ENCODE measurements around the gene FTH1.

Gene FTH1

GRCh38 chr11:61952882-61953281, 14.6 kb downstream of the FTH1 start:
- H3K27ac ChIP-seq (ENCODE audit: low read depth, low read length), result no peak overlapping the region

GRCh38 chr11:61951484-61952135, 15.8 kb downstream of the FTH1 start:
- Histone ChIP-seq H3K27me3 (ENCODE audit: insufficient read depth, low read length) (peaks cover 30% of the 10 kb centered on the region), H3K9me3 (ENCODE audit: insufficient read depth, low read depth, low read length) (no peaks in the 10 kb centered on the region), H3K27ac (ENCODE audit: low read depth, low read length) (no peak overlapping the region), H3K36me3 (ENCODE audit: insufficient read depth, low read length) (no peaks in the 10 kb centered on the region), H3K9ac (ENCODE audit: low read depth, low read length) (no peak overlapping the region), H3K4me1 (ENCODE audit: insufficient read depth, low read length) (peaks cover 7% of the 10 kb centered on the region), H3K4me3 (ENCODE audit: low read length) (no peak overlapping the region)
- 94% methylated on average over 11 of the region's 11 CpGs for WGBS

More at GRCh38 chr11:61952882-61953281, 14.6 kb downstream of the FTH1 start:
- H3K4me1 ChIP-seq (ENCODE audit: insufficient read depth, low read length), result peaks cover 7% of the 10 kb centered on the region
- WGBS, result 92% methylated on average over 3 of the region's 3 CpGs
- no peaks in the 10 kb centered on the region for H3K36me3 ChIP-seq (ENCODE audit: insufficient read depth, low read length)
- H3K9ac ChIP-seq (ENCODE audit: low read depth, low read length), result no peak overlapping the region
- no peak overlapping the region for H3K4me3 ChIP-seq (ENCODE audit: low read length)
- no peaks in the 10 kb centered on the region for H3K9me3 ChIP-seq (ENCODE audit: insufficient read depth, low read depth, low read length)
- H3K27me3 ChIP-seq (ENCODE audit: insufficient read depth, low read length), result peaks cover 32% of the 10 kb centered on the region

- WGBS, result 93% methylated on average over 8 of the region's 8 CpGs
- H3K4me3 ChIP-seq (ENCODE audit: low read length), result no peak within 1 kb of the TSS
- no peaks in the 10 kb centered on the region for H3K9me3 ChIP-seq (ENCODE audit: insufficient read depth, low read depth, low read length)
- peaks cover 15% of the 10 kb centered on the region for H3K27me3 ChIP-seq (ENCODE audit: insufficient read depth, low read length)
- H3K4me1 ChIP-seq (ENCODE audit: insufficient read depth, low read length), result peaks cover 7% of the 10 kb centered on the region
- no peak within 1 kb of the TSS for H3K9ac ChIP-seq (ENCODE audit: low read depth, low read length)
- H3K36me3 ChIP-seq (ENCODE audit: insufficient read depth, low read length), result no peaks in the 10 kb centered on the region
- no peak within 1 kb of the TSS; the same call in 1 of the 2 replicates for H3K27ac ChIP-seq (ENCODE audit: low read depth, low read length)
Observed at GRCh38 chr11:61950035-61950547, 17.3 kb downstream of the FTH1 start, which contains the start of gene BEST1. BEST1 (plus strand) TSS chr11:61950351; CDS start chr11:61951807, 1,456 bp downstream.

- Histone ChIP-seq H3K9ac (ENCODE audit: low read depth, low read length) (no peak overlapping the region), H3K27me3 (ENCODE audit: insufficient read depth, low read length) (peaks cover 8% of the 10 kb centered on the region), H3K4me1 (ENCODE audit: insufficient read depth, low read length) (peaks cover 3% of the 10 kb centered on the region; the same call in 1 of the 2 replicates), H3K27ac (ENCODE audit: low read depth, low read length) (no peak overlapping the region; the same call in 1 of the 2 replicates), H3K36me3 (ENCODE audit: insufficient read depth, low read length) (no peaks in the 10 kb centered on the region), H3K4me3 (ENCODE audit: low read length) (no peak overlapping the region), H3K9me3 (ENCODE audit: insufficient read depth, low read depth, low read length) (no peaks in the 10 kb centered on the region)
- WGBS, result 74% methylated on average over 9 of the region's 9 CpGs
Observed at GRCh38 chr11:61949169-61950034, 18.0 kb downstream of the FTH1 start.

GRCh38 chr11:61948505-61948904, 18.9 kb downstream of the FTH1 start:
- Histone ChIP-seq H3K4me1 (ENCODE audit: insufficient read depth, low read length) (peaks cover 3% of the 10 kb centered on the region; the same call in 1 of the 2 replicates), H3K4me3 (ENCODE audit: low read length) (no peak overlapping the region), H3K9ac (ENCODE audit: low read depth, low read length) (no peak overlapping the region), H3K36me3 (ENCODE audit: insufficient read depth, low read length) (no peaks in the 10 kb centered on the region), H3K27ac (ENCODE audit: low read depth, low read length) (no peak overlapping the region), H3K9me3 (ENCODE audit: insufficient read depth, low read depth, low read length) (no peaks in the 10 kb centered on the region), H3K27me3 (ENCODE audit: insufficient read depth, low read length) (no peaks in the 10 kb centered on the region)
- 91% methylated on average over 7 of the region's 7 CpGs for WGBS

- H3K27ac ChIP-seq (ENCODE audit: low read depth, low read length), result no peak overlapping the region
- no peaks in the 10 kb centered on the region for H3K36me3 ChIP-seq (ENCODE audit: insufficient read depth, low read length)
- no peaks in the 10 kb centered on the region for H3K9me3 ChIP-seq (ENCODE audit: insufficient read depth, low read depth, low read length)
- no peak overlapping the region for H3K4me3 ChIP-seq (ENCODE audit: low read length)
- H3K9ac ChIP-seq (ENCODE audit: low read depth, low read length), result no peak overlapping the region
- peaks cover 3% of the 10 kb centered on the region; the same call in 1 of the 2 replicates for H3K4me1 ChIP-seq (ENCODE audit: insufficient read depth, low read length)
- WGBS, result 5% methylated on average over 6 of the region's 8 CpGs
- H3K27me3 ChIP-seq (ENCODE audit: insufficient read depth, low read length), result no peaks in the 10 kb centered on the region
Observed at GRCh38 chr11:61947486-61948210, 19.8 kb downstream of the FTH1 start.

GRCh38 chr11:61946894-61947293, 20.5 kb downstream of the FTH1 start:
- 92% methylated on average over 5 of the region's 5 CpGs for WGBS
- Histone ChIP-seq H3K9me3 (ENCODE audit: insufficient read depth, low read depth, low read length) (no peaks in the 10 kb centered on the region), H3K36me3 (ENCODE audit: insufficient read depth, low read length) (no peaks in the 10 kb centered on the region), H3K4me3 (ENCODE audit: low read length) (no peak overlapping the region), H3K27ac (ENCODE audit: low read depth, low read length) (no peak overlapping the region), H3K4me1 (ENCODE audit: insufficient read depth, low read length) (peaks cover 3% of the 10 kb centered on the region; the same call in 1 of the 2 replicates), H3K9ac (ENCODE audit: low read depth, low read length) (no peak overlapping the region), H3K27me3 (ENCODE audit: insufficient read depth, low read length) (no peaks in the 10 kb centered on the region)

GRCh38 chr11:61945191-61945590, 22.2 kb downstream of the FTH1 start:
- no peaks in the 10 kb centered on the region for H3K9me3 ChIP-seq (ENCODE audit: insufficient read depth, low read depth, low read length)
- H3K36me3 ChIP-seq (ENCODE audit: insufficient read depth, low read length), result no peaks in the 10 kb centered on the region
- no peak overlapping the region for H3K4me3 ChIP-seq (ENCODE audit: low read length)
- WGBS, result 91% methylated on average over 13 of the region's 13 CpGs
- H3K27ac ChIP-seq (ENCODE audit: low read depth, low read length), result no peak overlapping the region
- no peaks in the 10 kb centered on the region for H3K27me3 ChIP-seq (ENCODE audit: insufficient read depth, low read length)
- H3K9ac ChIP-seq (ENCODE audit: low read depth, low read length), result no peak overlapping the region
- H3K4me1 ChIP-seq (ENCODE audit: insufficient read depth, low read length), result peaks cover 3% of the 10 kb centered on the region; the same call in 1 of the 2 replicates

GRCh38 chr11:61940466-61940865, 27.0 kb downstream of the FTH1 start:
- no peaks in the 10 kb centered on the region for H3K36me3 ChIP-seq (ENCODE audit: insufficient read depth, low read length)
- WGBS, result 96% methylated on average over 10 of the region's 10 CpGs
- no peaks in the 10 kb centered on the region for H3K27me3 ChIP-seq (ENCODE audit: insufficient read depth, low read length)
- H3K4me3 ChIP-seq (ENCODE audit: low read length), result no peak overlapping the region
- peaks cover 2% of the 10 kb centered on the region; the same call in 1 of the 2 replicates for H3K9me3 ChIP-seq (ENCODE audit: insufficient read depth, low read depth, low read length)
- H3K9ac ChIP-seq (ENCODE audit: low read depth, low read length), result no peak overlapping the region
- no peaks in the 10 kb centered on the region for H3K4me1 ChIP-seq (ENCODE audit: insufficient read depth, low read length)
- no peak overlapping the region for H3K27ac ChIP-seq (ENCODE audit: low read depth, low read length)

GRCh38 chr11:61935861-61936260, 31.6 kb downstream of the FTH1 start:
- Histone ChIP-seq H3K9ac (ENCODE audit: low read depth, low read length) (no peak overlapping the region), H3K9me3 (ENCODE audit: insufficient read depth, low read depth, low read length) (peaks cover 7% of the 10 kb centered on the region), H3K36me3 (ENCODE audit: insufficient read depth, low read length) (no peaks in the 10 kb centered on the region), H3K4me3 (ENCODE audit: low read length) (no peak overlapping the region), H3K27me3 (ENCODE audit: insufficient read depth, low read length) (no peaks in the 10 kb centered on the region), H3K27ac (ENCODE audit: low read depth, low read length) (no peak overlapping the region), H3K4me1 (ENCODE audit: insufficient read depth, low read length) (no peaks in the 10 kb centered on the region)
- WGBS, result 76% methylated on average over 2 of the region's 2 CpGs

Measured in HUES64 (cell line).